Measurements from ENCODE around the gene FCRL3. TPM values are rescaled to one million over a fixed set of nuclear protein-coding genes. Genes with fewer than 3 reads are reported as not detected.

Gene FCRL3
- total RNA-seq, 1 donor from 2014 or later: not detected

- no peaks in the 10 kb centered on the region for H3K36me3 Mint-ChIP-seq (ENCODE audit: low read depth)
- TF ChIP-seq CTCF (conservative IDR thresholded peaks at IDR 0.05): no peak
- DNase-seq (ENCODE audit: low read depth, low spot score): no peak
- H3K9me3 Mint-ChIP-seq: no peaks in the 10 kb centered on the region
- H3K27ac Mint-ChIP-seq (ENCODE audit: unreplicated experiment): no peak overlapping the region
- peaks cover 33% of the 10 kb centered on the region for H3K27me3 Mint-ChIP-seq (ENCODE audit: low read depth)
- H3K4me1 Mint-ChIP-seq: no peaks in the 10 kb centered on the region
- no peak overlapping the region for H3K4me3 Mint-ChIP-seq
Observed at GRCh38 chr1:157653494-157653873, 47.1 kb downstream of the FCRL3 start.

- no peak for TF ChIP-seq CTCF (conservative IDR thresholded peaks at IDR 0.05)
- Mint-ChIP-seq H3K36me3 (ENCODE audit: low read depth) (no peaks in the 10 kb centered on the region), H3K4me1 (no peaks in the 10 kb centered on the region), H3K9me3 (no peaks in the 10 kb centered on the region), H3K27me3 (ENCODE audit: low read depth) (peaks cover 30% of the 10 kb centered on the region), H3K27ac (ENCODE audit: unreplicated experiment) (no peak overlapping the region), H3K4me3 (no peak overlapping the region)
- no peak for DNase-seq (ENCODE audit: low read depth, low spot score)
Observed at GRCh38 chr1:157652859-157653493, 47.6 kb downstream of the FCRL3 start.

GRCh38 chr1:157648317-157648716, 52.3 kb downstream of the FCRL3 start:
- H3K4me3 Mint-ChIP-seq: no peak overlapping the region

GRCh38 chr1:157646144-157646543, 54.4 kb downstream of the FCRL3 start:
- H3K27ac Mint-ChIP-seq (ENCODE audit: unreplicated experiment): no peak overlapping the region
- H3K4me1 Mint-ChIP-seq: no peaks in the 10 kb centered on the region
- no peak overlapping the region for H3K4me3 Mint-ChIP-seq
- DNase-seq (ENCODE audit: low read depth, low spot score): no peak
- no peaks in the 10 kb centered on the region for H3K36me3 Mint-ChIP-seq (ENCODE audit: low read depth)
- H3K9me3 Mint-ChIP-seq: no peaks in the 10 kb centered on the region
- TF ChIP-seq CTCF (conservative IDR thresholded peaks at IDR 0.05): no peak
- peaks cover 31% of the 10 kb centered on the region for H3K27me3 Mint-ChIP-seq (ENCODE audit: low read depth)

More at GRCh38 chr1:157648317-157648716, 52.3 kb downstream of the FCRL3 start:
- Mint-ChIP-seq H3K4me1 (no peaks in the 10 kb centered on the region), H3K9me3 (no peaks in the 10 kb centered on the region), H3K27ac (ENCODE audit: unreplicated experiment) (no peak overlapping the region), H3K36me3 (ENCODE audit: low read depth) (no peaks in the 10 kb centered on the region), H3K27me3 (ENCODE audit: low read depth) (peaks cover 46% of the 10 kb centered on the region)
- TF ChIP-seq CTCF (conservative IDR thresholded peaks at IDR 0.05): no peak
- no peak for DNase-seq (ENCODE audit: low read depth, low spot score)

GRCh38 chr1:157641177-157641576, 59.4 kb downstream of the FCRL3 start:
- Mint-ChIP-seq H3K9me3 (no peaks in the 10 kb centered on the region), H3K27ac (ENCODE audit: unreplicated experiment) (no peak overlapping the region), H3K4me3 (no peak overlapping the region), H3K4me1 (no peaks in the 10 kb centered on the region), H3K27me3 (ENCODE audit: low read depth) (peaks cover 29% of the 10 kb centered on the region), H3K36me3 (ENCODE audit: low read depth) (no peaks in the 10 kb centered on the region)
- no peak for DNase-seq (ENCODE audit: low read depth, low spot score)
- no peak for TF ChIP-seq CTCF (conservative IDR thresholded peaks at IDR 0.05)

Measured in neural crest cell (in vitro differentiated cells).